KMS-11 (cell line): Measurements from ENCODE around the gene SLC8A3.

Experiments used
- H2AFZ ChIP-seq: fragments of 200-600 bp; sonication (generic); 2 replicates; pipeline ENCODE4 v1.6.1; 2016; ENCODE audit warnings: antibody characterized with exemption, mixed run types, low read depth
- H3K27ac ChIP-seq: fragments of 200-600 bp; sonication (generic); 2 replicates; pipeline ENCODE4 v1.6.1; 2016; ENCODE audit warnings: mild to moderate bottlenecking, mixed run types
- H3K27me3 ChIP-seq: fragments of 200-600 bp; sonication (generic); 2 replicates; pipeline ENCODE4 v1.6.1; 2017; ENCODE audit warnings: mild to moderate bottlenecking, low read depth, mixed run types, moderate library complexity; ENCODE audit not compliant: insufficient read depth
- H3K36me3 ChIP-seq: fragments of 200-600 bp; sonication (generic); 2 replicates; pipeline ENCODE4 v1.6.1; 2017; ENCODE audit warnings: mild to moderate bottlenecking, mixed run types; ENCODE audit not compliant: insufficient read depth
- H3K4me1 ChIP-seq: fragments of 200-600 bp; sonication (generic); 2 replicates; pipeline ENCODE4 v1.6.1; 2016; ENCODE audit warnings: mild to moderate bottlenecking, low read depth, mixed run types; ENCODE audit not compliant: poor library complexity, severe bottlenecking
- H3K4me2 ChIP-seq: fragments of 200-600 bp; sonication (generic); 2 replicates; pipeline ENCODE4 v1.7.0; 2016; ENCODE audit warnings: mild to moderate bottlenecking, mixed run types
- H3K4me3 ChIP-seq: fragments of 200-600 bp; sonication (generic); IDR thresholded peaks from 2 replicates; pipeline ENCODE4 v1.6.1; 2017; ENCODE audit warnings: low read depth, low read length, mixed read lengths; ENCODE audit not compliant: insufficient read depth
- H3K79me2 ChIP-seq: fragments of 200-600 bp; sonication (generic); 2 replicates; pipeline ENCODE4 v1.6.1; 2016; ENCODE audit warnings: low read depth, mixed run types; ENCODE audit not compliant: insufficient read depth
- H3K9ac ChIP-seq: fragments of 200-600 bp; sonication (generic); 2 replicates; pipeline ENCODE4 v1.6.1; 2016; ENCODE audit warnings: mild to moderate bottlenecking, mixed run types
- H4K20me1 ChIP-seq: fragments of 200-600 bp; sonication (generic); 2 replicates; pipeline ENCODE4 v1.6.1; 2016; ENCODE audit warnings: mild to moderate bottlenecking, mixed run types; ENCODE audit not compliant: insufficient read depth
- CTCF ChIP-seq: fragments of 200-600 bp; sonication (generic); conservative IDR thresholded peaks from 2 replicates; pipeline ENCODE4 v1.6.1; 2017; ENCODE audit warnings: low read depth, mild to moderate bottlenecking, antibody characterized with exemption, low read length, moderate library complexity, mixed read lengths

SLC8A3 gene

GRCh38 chr14:70143306-70143705 lies 45.4 kb downstream of the SLC8A3 start:
- H3K79me2 ChIP-seq, result no peaks in the 10 kb centered on the region
- H3K27me3 ChIP-seq, result no peaks in the 10 kb centered on the region
- no peaks in the 10 kb centered on the region for H4K20me1 ChIP-seq
- no peak overlapping the region for H3K9ac ChIP-seq
- H3K4me1 ChIP-seq, result no peaks in the 10 kb centered on the region
- H3K4me3 ChIP-seq, result no peak overlapping the region
- TF ChIP-seq CTCF, result no peak
- no peaks in the 10 kb centered on the region for H3K36me3 ChIP-seq
- H3K27ac ChIP-seq, result no peak overlapping the region
- no peak overlapping the region for H2AFZ ChIP-seq
- H3K4me2 ChIP-seq, result no peak overlapping the region

GRCh38 chr14:70140614-70141013 lies 48.1 kb downstream of the SLC8A3 start:
- H4K20me1 ChIP-seq, result no peaks in the 10 kb centered on the region
- H2AFZ ChIP-seq, result no peak overlapping the region
- no peak overlapping the region for H3K4me2 ChIP-seq
- no peak overlapping the region for H3K9ac ChIP-seq
- H3K36me3 ChIP-seq, result no peaks in the 10 kb centered on the region
- H3K27me3 ChIP-seq, result no peaks in the 10 kb centered on the region
- TF ChIP-seq CTCF, result no peak
- no peaks in the 10 kb centered on the region for H3K4me1 ChIP-seq
- H3K79me2 ChIP-seq, result no peaks in the 10 kb centered on the region
- H3K27ac ChIP-seq, result no peak overlapping the region
- H3K4me3 ChIP-seq, result no peak overlapping the region

DNA sequence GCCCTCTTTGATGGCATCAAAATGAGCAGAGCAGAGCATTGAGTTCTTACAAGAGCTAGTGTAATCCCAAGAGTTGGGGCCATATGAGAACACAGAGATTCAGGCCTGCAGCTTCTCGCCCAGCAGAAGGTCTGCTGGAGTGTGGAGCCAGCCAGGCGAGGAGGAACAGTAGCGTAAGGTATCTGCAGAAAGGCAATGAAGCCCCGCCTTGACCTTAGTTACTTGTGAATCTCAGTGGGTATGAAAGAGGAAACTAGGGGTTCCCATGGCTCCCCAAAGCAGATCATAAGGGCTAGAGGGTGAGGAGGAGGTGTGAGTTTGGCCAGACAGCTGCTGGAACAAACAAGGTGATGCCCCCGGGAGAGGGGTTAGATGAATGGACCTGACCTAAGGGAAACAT lies 49.4 kb downstream of the SLC8A3 start:
- H3K79me2 ChIP-seq, result no peaks in the 10 kb centered on the region

GRCh38 chr14:70137788-70138187 lies 51.0 kb downstream of the SLC8A3 start:
- no peak for TF ChIP-seq CTCF
- H3K4me3 ChIP-seq, result no peak overlapping the region
- H3K27me3 ChIP-seq, result no peaks in the 10 kb centered on the region

More for the DNA sequence above, 49.4 kb downstream of the SLC8A3 start:
- TF ChIP-seq CTCF, result no peak
- no peak overlapping the region for H3K4me2 ChIP-seq
- H4K20me1 ChIP-seq, result no peaks in the 10 kb centered on the region
- H3K4me3 ChIP-seq, result no peak overlapping the region
- H3K27me3 ChIP-seq, result no peaks in the 10 kb centered on the region
- no peaks in the 10 kb centered on the region for H3K36me3 ChIP-seq
- no peak overlapping the region for H3K27ac ChIP-seq
- no peak overlapping the region for H3K9ac ChIP-seq
- no peak overlapping the region for H2AFZ ChIP-seq
- H3K4me1 ChIP-seq, result no peaks in the 10 kb centered on the region

More at GRCh38 chr14:70137788-70138187, 51.0 kb downstream of the SLC8A3 start:
- H3K36me3 ChIP-seq, result no peaks in the 10 kb centered on the region
- H3K79me2 ChIP-seq, result no peaks in the 10 kb centered on the region
- no peak overlapping the region for H3K27ac ChIP-seq
- no peaks in the 10 kb centered on the region for H3K4me1 ChIP-seq
- H4K20me1 ChIP-seq, result no peaks in the 10 kb centered on the region
- no peak overlapping the region for H3K9ac ChIP-seq
- H2AFZ ChIP-seq, result no peak overlapping the region
- no peak overlapping the region for H3K4me2 ChIP-seq
